Measurements from ENCODE around the gene INO80E. TPM values are rescaled to one million over a fixed set of nuclear protein-coding genes. Genes with fewer than 3 reads are reported as not detected.

Gene INO80E
- polyA plus RNA-seq, 2 of the 4 experiments (the other 2 are of a cell fraction): 41.3 to 89.0 TPM

GRCh38 chr16:29962344-29962994 lies 33.6 kb upstream of the INO80E start:
- Histone ChIP-seq H3K27ac (peak overlapping the region; percentile 86 to 96), H3K4me3 (peak overlapping the region; percentile 74), H3K4me2 (peak overlapping the region; percentile 97), H3K4me1 (peaks cover 12% of the 10 kb centered on the region; the same call in 1 of the 3 replicates), H3K9me3 (no peaks in the 10 kb centered on the region)
- FAIRE-seq (no peak), DNase-seq (ENCODE audit: low read depth in 1 of 2, low spot score in 1 of 2) (peak in 1 of 2 experiments; percentile 30), ATAC-seq (peak; percentile 28 to 50; a peak in 3 of 6 replicates)
- TF ChIP-seq ZFP36 (IDR thresholded peaks at IDR 0.05; ENCODE audit: borderline replicate concordance, partially characterized antibody) (peak; percentile 6), HDAC2 (IDR thresholded peaks at IDR 0.05) (no peak)
- WGBS (ENCODE audit: missing lambda C conversion rate): 18% methylated on average over 18 of the region's 18 CpGs
- ChIA-PET CTCF (interaction anchor here (0.8 to 2.6 kb wide), 11 partner anchors 9 to 62 kb away, joined by 3 to 18 read pairs (median 5); partner anchors contain the start of genes ASPHD1, KCTD13 and TAOK2), POLR2A (interaction anchor here (0.5 to 2.8 kb wide), 7 partner anchors 11 to 64 kb away, joined by 3 to 45 read pairs (median 5); partner anchors contain the start of genes KCTD13, SEZ6L2 and TAOK2)

DNA sequence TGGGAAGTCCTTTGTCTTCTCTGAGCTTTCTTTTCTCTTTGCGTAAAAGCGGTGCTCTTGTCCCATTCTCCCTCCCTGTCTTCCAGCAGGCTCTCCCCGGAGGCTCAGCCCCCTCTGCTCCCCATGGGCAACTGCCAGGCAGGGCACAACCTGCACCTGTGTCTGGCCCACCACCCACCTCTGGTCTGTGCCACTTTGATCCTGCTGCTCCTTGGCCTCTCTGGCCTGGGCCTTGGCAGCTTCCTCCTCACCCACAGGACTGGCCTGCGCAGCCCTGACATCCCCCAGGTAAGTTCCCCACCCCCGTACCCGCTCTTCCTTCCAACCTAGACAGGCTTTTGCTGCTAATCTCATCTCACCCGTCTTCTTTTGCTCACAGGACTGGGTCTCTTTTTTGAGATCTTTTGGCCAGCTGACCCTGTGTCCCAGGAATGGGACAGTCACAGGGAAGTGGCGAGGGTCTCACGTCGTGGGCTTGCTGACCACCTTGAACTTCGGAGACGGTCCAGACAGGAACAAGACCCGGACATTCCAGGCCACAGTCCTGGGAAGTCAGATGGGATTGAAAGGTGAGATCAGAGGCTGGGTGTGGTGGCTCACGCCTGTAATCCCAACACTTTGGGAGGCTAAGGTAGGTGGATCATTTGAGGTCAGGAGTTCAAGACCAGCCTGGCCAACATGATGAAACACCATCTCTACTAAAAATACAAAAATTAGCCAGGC lies 32.9 kb upstream of the INO80E start:
- ChIA-PET CTCF (interaction anchor here (0.8 to 2.4 kb wide), 6 partner anchors 10 to 63 kb away, joined by 3 to 18 read pairs (median 4); partner anchors contain the start of genes ASPHD1 and TAOK2), POLR2A (interaction anchor here (0.9 to 2.8 kb wide), 2 partner anchors 10 to 19 kb away, joined by 5 to 45 read pairs; partner anchors contain the start of gene TAOK2)
- no peak for ATAC-seq
- TF ChIP-seq NPAS2 (CRISPR knock-in tag; IDR thresholded peaks at IDR 0.05; ENCODE audit: borderline replicate concordance) (no peak), CHD2 (IDR thresholded peaks at IDR 0.05; ENCODE audit: low read length, partially characterized antibody) (no peak), ZNF302 (CRISPR knock-in tag; IDR thresholded peaks at IDR 0.05) (no peak), FOSB (CRISPR knock-in tag; IDR thresholded peaks at IDR 0.05) (no peak), RCOR1 (IDR thresholded peaks at IDR 0.05; ENCODE audit: low read depth, low read length) (no peak), HOXA7 (CRISPR knock-in tag; IDR thresholded peaks at IDR 0.05) (no peak), CBX8 (IDR thresholded peaks at IDR 0.05) (no peak), RNF2 (IDR thresholded peaks at IDR 0.05; ENCODE audit: borderline replicate concordance, low read depth) (no peak)
- TF ChIP-seq, protein P1, sequence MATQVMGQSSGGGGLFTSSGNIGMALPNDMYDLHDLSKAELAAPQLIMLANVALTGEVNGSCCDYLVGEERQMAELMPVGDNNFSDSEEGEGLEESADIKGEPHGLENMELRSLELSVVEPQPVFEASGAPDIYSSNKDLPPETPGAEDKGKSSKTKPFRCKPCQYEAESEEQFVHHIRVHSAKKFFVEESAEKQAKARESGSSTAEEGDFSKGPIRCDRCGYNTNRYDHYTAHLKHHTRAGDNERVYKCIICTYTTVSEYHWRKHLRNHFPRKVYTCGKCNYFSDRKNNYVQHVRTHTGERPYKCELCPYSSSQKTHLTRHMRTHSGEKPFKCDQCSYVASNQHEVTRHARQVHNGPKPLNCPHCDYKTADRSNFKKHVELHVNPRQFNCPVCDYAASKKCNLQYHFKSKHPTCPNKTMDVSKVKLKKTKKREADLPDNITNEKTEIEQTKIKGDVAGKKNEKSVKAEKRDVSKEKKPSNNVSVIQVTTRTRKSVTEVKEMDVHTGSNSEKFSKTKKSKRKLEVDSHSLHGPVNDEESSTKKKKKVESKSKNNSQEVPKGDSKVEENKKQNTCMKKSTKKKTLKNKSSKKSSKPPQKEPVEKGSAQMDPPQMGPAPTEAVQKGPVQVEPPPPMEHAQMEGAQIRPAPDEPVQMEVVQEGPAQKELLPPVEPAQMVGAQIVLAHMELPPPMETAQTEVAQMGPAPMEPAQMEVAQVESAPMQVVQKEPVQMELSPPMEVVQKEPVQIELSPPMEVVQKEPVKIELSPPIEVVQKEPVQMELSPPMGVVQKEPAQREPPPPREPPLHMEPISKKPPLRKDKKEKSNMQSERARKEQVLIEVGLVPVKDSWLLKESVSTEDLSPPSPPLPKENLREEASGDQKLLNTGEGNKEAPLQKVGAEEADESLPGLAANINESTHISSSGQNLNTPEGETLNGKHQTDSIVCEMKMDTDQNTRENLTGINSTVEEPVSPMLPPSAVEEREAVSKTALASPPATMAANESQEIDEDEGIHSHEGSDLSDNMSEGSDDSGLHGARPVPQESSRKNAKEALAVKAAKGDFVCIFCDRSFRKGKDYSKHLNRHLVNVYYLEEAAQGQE (IDR thresholded peaks at IDR 0.05): no peak
- Histone ChIP-seq H3K9me3 (no peaks in the 10 kb centered on the region), H3K27ac (peak overlapping the region; percentile 86 to 96; a peak in 4 of 6 replicates), H3K4me3 (peak overlapping the region; percentile 74; the same call in 1 of the 3 replicates), H3K4me1 (peaks cover 12% of the 10 kb centered on the region; the same call in 1 of the 3 replicates), H3K4me2 (peak overlapping the region; percentile 97)
- WGBS (ENCODE audit: missing lambda C conversion rate): 93% methylated on average over 14 of the region's 14 CpGs
- FAIRE-seq: no peak
- DNase-seq (ENCODE audit: low read depth in 1 of 2, low spot score in 1 of 2): no peak

DNA sequence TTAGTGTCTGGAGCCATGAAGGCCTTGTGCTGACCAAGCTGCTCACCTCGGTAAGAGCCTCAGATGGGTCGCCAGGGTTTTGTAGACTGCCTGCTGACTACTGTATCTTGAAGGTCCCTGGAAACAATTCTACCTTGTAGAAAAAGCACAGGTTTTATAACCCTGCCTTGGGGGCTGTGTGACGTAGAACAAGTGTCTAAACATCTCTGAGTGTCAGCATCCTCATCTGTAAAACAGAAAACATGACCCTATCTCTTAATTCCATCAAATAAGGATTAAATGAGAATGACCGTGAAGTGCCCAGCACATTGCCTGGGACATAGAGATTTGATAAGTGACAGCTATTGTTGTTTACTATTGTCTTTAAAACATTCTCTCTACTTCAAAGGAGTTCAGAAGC lies 27.8 kb upstream of the INO80E start:
- Histone ChIP-seq H3K27ac (no peak overlapping the region), H3K9me3 (peaks cover 4% of the 10 kb centered on the region; the same call in 1 of the 3 replicates), H3K4me1 (no peaks in the 10 kb centered on the region; the same call in 2 of the 3 replicates), H3K4me2 (no peak overlapping the region), H3K4me3 (no peak overlapping the region)
- DNase-seq (ENCODE audit: low read depth in 1 of 2, low spot score in 1 of 2) (no peak), ATAC-seq (no peak), FAIRE-seq (no peak)
- TF ChIP-seq CBX2 (IDR thresholded peaks at IDR 0.05; ENCODE audit: borderline replicate concordance, low read depth) (no peak), MAZ (IDR thresholded peaks at IDR 0.05; ENCODE audit: borderline replicate concordance, low read depth, low read length) (no peak), ZFP36 (IDR thresholded peaks at IDR 0.05; ENCODE audit: borderline replicate concordance, partially characterized antibody) (peak; percentile 2)
- WGBS (ENCODE audit: missing lambda C conversion rate): 80% methylated on average over 4 of the region's 4 CpGs
- CTCF ChIA-PET: no interaction called here
- POLR2A ChIA-PET: interaction anchor here (0.6 kb wide), 1 partner anchor 13 kb away, joined by 3 read pairs; no protein-coding TSS in a partner anchor

Data from A549 (cell line).